GM21360 (cell line): ENCODE data around the gene ASNSD1.
"Not testable (repeated sequence)": the region's sequence is repeated elsewhere in the genome, so short reads cannot be mapped to it uniquely, and the experiment has no call there.

Source experiments
- ATAC-seq: cut with Tn5 transposase; IDR thresholded peaks from one replicate; pipeline ENCODE4 v1.9.1; 2021; ENCODE audit warnings: mild to moderate bottlenecking, moderate library complexity; ENCODE audit not compliant: unreplicated experiment

The ASNSD1 gene

GRCh38 chr2:189684811-189685210 is 23.6 kb downstream of the ASNSD1 start:
- ATAC-seq, result no peak

- ATAC-seq, result no peak
These were observed 24.4 kb downstream of the ASNSD1 start for GRCh38 chr2:189685540-189686229.

GRCh38 chr2:189687796-189688195 is 26.5 kb downstream of the ASNSD1 start:
- not testable (repeated sequence) for ATAC-seq

- ATAC-seq, result no peak
These were observed 35.0 kb downstream of the ASNSD1 start for GRCh38 chr2:189696223-189696622.

DNA sequence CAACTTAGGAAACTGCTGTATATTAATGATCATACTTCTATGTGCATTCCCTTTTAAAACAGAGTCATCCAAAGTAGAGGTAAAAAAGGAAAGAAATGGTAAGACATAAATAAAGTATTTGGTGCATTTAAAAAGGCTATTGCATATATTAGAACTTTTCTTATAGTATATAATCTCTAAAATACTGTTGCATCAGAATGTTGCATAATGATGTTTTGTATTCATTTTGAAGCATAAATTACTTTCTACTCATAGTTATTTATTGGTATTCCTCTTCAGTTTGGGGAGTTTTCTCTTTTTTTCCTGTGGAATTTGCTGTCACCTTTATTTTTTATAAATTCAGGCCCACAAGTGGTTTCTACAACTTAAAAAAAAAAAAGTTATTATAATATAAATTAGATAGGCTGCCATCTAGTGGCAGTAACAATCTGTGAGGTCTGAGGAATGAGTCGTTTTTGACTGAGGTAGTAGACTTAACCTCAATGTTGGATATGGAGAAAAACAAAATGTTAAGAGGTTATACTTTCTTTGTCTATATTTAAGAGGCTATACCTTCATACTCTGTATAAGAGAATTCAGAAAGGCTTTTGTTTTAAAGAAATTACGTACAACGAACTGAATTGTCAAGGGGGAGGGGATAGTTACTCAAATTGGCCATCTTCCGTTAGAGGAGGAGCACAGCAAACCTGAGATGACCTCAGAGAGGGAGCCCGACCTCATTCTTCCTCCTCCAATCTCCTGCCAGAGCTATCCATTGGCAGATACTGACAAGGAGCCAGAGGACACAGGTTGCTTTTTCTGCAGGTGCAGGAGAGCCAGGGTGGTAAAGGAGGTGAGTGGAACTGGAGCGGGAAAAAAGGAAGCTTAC is 37.0 kb downstream of the ASNSD1 start:
- ATAC-seq, result peak; percentile 58

DNA sequence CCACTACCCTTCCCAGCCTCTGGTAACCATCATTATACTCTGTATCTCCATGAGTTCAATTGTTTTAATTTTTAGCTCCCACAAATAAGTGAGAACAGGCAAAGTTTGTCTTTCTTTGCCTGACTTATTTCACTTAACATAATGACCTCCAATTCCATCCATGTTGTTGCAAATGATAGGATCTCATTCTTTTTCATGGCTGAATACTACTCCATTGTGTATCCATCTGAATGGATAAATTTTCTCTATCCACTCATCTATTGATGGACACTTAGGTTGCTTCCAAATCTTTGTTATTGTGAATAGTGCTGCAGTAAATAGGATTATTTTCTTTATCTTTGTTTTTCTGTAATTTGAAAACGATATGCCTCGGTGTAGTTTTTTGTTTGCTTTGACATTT is 39.4 kb downstream of the ASNSD1 start:
- no peak for ATAC-seq

DNA sequence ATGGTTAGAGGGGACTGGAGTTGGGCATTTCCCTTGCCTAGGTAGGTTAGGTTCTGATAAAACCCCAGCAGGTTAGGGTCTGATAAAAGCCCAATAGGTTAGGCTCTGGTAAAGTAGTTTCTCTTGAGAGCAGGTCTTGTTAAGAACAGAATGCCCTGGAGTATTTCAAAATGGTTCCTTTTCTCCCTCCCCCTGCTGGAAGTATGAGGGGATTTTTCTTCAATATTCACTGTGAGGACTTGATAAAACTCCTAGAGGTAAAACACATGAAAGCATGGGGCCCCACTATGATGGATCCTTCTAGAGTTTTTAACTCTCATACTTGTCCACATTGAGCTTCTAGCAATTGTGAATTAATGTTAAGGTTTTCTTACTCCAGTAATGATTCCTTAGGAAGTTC is 40.8 kb downstream of the ASNSD1 start:
- ATAC-seq, result no peak

GRCh38 chr2:189709501-189710221 is 48.4 kb downstream of the ASNSD1 start:
- no peak for ATAC-seq

DNA sequence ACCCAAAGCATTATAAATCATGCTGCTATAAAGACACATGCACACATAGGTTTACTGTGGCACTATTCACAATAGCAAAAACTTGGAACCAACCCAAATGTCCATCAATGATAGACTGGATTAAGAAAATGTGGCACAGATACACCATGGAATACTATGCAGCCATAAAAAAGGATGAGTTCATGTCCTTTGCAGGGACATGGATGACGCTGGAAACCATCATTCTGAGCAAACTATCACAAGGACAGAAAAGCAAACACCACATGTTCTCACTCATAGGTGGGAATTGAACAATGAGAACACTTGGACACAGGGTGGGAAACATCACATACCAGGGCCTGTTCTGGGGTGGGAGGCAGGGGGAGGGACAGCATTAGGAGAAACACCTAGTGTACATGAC is 56.3 kb downstream of the ASNSD1 start:
- ATAC-seq, result not testable (repeated sequence)

DNA sequence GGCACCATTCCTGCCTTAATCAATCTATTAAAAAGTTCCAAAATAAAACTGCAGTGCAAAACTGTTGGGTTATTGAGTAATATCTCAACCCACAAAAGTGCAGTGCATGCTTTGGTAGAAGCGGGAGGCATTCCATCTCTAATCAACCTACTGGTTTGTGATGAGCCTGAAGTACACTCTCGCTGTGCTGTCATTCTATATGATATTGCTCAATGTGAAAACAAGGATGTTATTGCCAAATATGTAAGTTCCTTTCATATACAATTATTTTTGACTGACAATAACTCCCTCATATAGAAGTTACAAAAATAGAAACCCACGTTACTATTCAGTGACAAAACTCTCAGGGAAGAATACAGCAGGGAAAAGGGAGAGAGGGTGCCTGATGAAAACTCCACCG is 58.3 kb downstream of the ASNSD1 start:
- ATAC-seq, result no peak
